Pulmonary artery endothelial cell (primary cell): ENCODE results near the gene WDR91. TPM values are rescaled to one million over a fixed set of nuclear protein-coding genes. Genes with fewer than 3 reads are reported as not detected.
"Not testable (repeated sequence)": the region's sequence is repeated elsewhere in the genome, so short reads cannot be mapped to it uniquely, and the experiment has no call there.

Experiments
- DNase-seq: peaks from one replicate; pipeline ENCODE4 v3.0.0-alpha.2; 2011; ENCODE audit warnings: low read depth, low spot score
- total RNA-seq: library from RNA; depleted of rRNA; stranded (reverse); fragments of >200 nt; gene quantifications from 2 replicates; pipeline ENCODE4 v1.2.3, GENCODE V29; 2014

WDR91 gene
- total RNA-seq, 1 donor from 2014 or later, result 3.2 TPM

GRCh38 chr7:135234095-135234494 lies 22.8 kb upstream of the WDR91 start:
- not testable (repeated sequence) for DNase-seq

DNA sequence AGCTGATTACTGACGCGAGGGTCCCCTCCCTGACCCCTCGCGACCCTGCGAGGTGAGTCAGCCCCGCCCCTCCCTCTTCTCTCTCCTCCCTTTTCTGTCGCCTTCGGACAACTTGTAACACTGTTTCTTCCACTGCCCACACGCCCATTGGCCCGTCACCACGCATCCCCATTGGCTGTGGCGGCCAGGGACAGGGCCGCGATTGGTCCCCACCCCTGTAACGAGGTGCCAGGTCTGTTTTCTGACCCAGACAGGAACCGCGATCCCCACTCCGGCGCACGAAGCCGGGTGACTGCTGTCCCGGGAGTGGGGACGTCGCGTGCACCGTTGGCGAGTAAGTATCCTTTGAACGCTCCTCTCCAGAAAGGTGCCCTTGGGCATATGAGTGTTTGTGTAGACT lies 22.2 kb upstream of the WDR91 start, which contains the start of gene STRA8:
Gene STRA8, plus strand, starts transcription at position 269 of the 400 bp plus-strand sequence. CDS start 6,687 bp downstream, outside the sequence.
- no peak for DNase-seq

DNA sequence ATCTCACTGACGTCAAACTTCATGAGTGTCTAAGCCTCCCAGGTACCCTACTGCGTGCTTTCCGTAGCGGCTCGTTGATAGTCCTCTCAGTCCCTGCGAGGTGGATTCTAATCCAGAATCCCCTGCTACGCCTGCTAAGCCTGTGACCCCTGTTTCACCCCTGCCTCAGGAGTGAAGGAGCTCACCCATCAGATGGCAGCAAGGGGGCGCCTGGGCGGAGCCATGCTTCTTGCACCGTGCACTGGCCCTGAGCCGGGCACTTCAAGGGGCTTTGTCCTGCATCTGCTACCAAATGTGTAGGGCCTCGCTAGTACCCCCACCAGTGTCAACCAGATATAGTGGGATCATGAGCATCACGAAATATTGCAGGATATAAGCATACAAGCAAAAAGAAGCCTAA lies 21.4 kb upstream of the WDR91 start:
- DNase-seq, result no peak

DNA sequence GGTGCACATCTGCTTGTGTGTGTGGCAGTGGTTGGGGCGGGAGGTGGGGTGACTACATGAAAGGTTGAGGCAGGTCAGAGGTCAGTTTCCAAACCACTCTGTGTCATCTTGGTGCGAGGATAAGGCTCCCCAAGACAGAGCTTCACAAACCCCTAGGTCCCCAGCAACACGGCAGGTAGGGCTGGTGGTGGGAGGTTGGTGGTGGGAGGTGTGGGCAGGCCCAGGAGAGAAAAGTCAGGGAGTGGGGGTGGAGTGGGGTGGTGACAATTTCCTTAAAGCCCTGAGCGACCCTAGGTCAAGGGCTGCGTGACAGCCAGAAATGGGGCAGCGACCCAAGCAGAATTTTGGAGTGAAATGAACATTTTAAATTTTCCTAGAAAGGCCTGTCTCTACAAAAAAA lies 20.8 kb upstream of the WDR91 start:
- no peak for DNase-seq

DNA sequence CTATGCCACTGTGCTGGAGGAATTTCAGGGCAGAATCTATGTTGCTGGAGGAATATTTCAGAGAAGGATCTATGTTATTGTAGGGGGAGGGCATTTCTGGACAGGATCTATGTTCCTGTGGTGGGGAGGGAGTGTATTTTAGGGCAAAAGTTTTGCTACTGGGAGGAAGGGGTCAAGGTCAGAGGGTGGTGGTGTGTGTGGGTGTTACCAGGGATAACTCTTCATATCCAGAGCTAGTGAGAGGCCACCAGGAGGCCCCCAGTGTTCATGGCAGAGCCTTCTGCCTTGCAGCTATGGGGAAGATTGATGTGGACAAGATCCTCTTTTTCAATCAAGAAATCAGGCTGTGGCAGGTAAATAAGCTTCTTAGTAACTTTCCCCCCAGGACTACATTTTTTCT lies 20.4 kb upstream of the WDR91 start:
- DNase-seq, result no peak

DNA sequence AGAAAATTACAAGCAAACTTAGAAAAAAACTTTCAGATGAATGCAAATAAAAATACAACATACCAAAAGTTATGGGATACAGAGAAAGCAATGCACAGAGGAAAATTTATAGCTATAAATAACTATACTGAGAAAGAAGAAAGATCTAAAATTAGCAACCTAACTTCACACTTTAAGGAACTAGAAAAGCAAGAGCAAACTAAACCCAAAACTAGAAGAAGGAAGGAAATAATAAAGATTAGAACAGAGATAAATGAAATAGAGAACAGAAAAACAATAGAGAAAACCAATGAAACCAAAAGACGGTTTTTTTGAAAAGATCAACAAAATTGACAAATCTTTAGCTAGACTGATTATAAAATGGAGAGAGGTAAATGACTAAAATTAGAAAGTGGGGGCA lies 12.7 kb upstream of the WDR91 start:
- no peak for DNase-seq

DNA sequence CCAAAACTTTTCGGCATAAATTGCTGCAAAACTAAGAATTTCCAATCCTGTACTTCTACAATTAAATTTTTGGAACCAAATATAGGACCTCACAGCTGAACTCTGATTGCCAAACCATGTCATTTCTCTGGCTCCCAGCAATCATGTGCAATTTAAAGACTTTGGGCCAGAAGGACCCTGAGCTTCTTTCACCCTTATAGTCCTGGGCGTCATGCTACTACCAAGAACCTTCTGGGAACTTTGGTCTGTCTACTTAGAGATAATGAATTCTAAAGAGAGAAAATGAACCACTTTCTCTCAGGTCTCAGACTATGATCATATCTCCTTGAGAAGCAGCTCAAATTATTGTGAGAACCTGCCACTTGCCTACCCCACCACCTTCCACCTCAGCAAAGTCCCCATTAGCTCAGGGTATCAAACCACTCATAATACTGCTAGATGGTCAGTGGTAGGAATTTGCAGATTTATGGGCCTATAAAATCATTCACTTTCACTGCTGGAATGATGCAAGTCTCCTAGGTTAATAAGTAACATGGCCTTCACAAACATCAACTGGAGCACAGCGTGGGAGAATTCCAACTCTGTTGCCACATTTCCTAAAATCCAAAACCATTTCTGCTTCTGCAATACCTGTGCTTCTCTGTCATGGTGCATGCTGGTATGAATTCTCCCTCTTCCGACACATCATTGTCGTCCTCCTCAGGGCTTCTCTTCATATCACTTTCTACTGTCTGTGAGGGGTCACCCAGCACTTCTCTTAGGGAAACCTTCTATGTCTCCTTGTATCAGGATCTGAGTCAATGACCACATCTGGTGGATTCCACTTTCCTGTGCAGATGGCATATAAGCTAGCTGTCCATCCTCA lies 6.6 kb upstream of the WDR91 start:
- DNase-seq, result no peak

DNA sequence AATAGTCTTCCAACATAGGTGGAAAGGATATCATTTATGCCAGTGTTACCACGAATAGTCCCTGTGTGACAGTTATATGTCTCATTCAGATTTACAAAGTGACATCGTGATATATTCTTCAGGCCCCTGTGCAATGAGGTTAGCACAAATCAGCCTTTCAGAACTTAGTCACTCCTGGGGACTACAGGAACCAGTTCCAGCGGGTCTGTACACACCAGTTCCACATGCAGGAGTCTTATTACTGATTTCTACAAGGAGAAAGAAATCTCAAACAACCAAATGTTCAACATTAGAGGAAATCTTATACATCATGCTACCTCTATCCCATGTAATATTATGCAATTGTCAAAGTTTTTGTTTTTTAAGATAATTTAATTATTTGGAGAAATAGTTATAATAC lies 4.4 kb upstream of the WDR91 start:
- DNase-seq, result no peak

- no peak for DNase-seq
Measured at GRCh38 chr7:135215180-135215579, 3.9 kb upstream of the WDR91 start.

DNA sequence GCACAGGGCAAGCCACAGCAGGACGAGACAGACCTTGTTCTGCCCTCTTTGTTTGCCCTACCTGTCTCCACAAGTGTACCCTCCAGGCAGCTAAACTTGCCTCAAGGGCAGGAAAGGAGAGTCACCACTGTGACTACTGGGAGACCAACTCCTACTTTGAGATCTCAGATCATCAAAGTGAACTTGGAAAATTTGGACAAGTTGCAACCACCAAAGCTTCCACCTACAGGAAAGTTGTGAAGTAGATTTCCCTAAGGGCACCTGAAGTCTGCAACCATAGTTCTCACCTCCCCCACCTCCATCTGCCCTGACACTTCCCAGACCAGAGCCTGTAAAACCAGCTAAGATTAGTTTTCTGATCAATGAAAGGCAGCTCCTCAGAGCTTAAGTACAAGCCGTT lies 2.5 kb upstream of the WDR91 start:
- no peak for DNase-seq

DNA sequence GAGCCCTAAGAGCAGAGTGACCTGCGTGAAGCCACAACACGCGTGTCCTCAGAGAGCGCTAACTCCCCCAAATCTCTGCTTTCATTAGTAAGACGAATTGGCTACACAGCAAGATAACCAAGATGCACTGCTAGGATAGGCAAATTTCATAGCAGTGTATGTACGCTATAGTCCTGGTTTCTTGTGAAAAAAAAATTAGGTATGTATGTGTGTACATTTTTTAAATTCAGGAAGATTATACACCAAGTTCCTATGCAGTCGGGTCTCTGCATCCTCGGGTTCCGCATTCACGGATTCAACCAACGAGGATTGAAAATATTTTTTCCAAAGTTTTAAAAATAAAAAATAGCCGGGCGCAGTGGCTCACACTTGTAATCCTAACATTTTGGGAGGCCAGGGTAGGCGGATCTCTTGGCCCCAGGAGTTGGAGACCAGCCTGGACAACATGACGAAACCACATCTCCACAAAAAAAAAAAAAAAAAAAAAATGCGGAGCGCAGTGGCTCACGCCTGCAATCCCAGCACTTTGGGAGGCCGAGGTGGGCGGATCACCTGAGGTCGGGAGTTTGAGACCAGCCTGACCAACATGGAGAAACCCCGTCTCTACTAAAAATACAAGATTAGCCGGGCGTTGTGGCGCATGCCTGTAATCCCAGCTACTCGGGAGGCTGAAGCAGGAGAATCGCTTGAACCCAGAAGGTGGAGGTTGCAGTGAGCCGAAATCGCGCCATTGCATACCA lies 790 bp upstream of the WDR91 start:
- not testable (repeated sequence) for DNase-seq

- no peak for DNase-seq
Measured at GRCh38 chr7:135210888-135211178, 493 bp downstream of the WDR91 start.

- DNase-seq, result no peak
Measured at GRCh38 chr7:135209225-135209834, 2.0 kb downstream of the WDR91 start.

GRCh38 chr7:135208102-135208793 lies 3.1 kb downstream of the WDR91 start:
- no peak for DNase-seq

GRCh38 chr7:135207406-135208101 lies 3.8 kb downstream of the WDR91 start:
- DNase-seq, result no peak

GRCh38 chr7:135206941-135207391 lies 4.4 kb downstream of the WDR91 start:
- DNase-seq, result no peak

- DNase-seq, result no peak
Measured at GRCh38 chr7:135205850-135206249, 5.5 kb downstream of the WDR91 start.

- DNase-seq, result no peak
Measured at GRCh38 chr7:135204876-135205275, 6.5 kb downstream of the WDR91 start.

DNA sequence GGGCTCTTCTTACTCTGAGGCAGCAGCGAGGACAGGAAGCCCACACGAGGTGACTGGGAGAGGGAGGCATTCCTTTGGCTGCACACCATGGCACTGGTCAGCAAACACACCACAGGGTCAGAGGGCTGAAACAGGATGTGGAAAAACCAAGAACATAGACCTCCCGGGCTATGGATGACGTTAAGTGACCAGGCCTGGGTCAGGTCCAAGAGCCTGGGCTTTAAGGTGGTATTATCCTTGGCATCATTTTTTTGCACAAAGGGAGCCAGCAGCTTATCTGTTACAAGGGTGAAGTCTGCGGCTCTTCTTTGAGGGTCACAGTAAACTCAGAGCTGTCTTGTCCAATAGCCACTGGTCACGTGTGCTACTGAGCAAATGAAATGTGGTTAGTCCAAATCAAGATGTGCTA lies 7.0 kb downstream of the WDR91 start:
- no peak for DNase-seq

- no peak for DNase-seq
Measured at GRCh38 chr7:135201350-135201749, 10.0 kb downstream of the WDR91 start.

DNA sequence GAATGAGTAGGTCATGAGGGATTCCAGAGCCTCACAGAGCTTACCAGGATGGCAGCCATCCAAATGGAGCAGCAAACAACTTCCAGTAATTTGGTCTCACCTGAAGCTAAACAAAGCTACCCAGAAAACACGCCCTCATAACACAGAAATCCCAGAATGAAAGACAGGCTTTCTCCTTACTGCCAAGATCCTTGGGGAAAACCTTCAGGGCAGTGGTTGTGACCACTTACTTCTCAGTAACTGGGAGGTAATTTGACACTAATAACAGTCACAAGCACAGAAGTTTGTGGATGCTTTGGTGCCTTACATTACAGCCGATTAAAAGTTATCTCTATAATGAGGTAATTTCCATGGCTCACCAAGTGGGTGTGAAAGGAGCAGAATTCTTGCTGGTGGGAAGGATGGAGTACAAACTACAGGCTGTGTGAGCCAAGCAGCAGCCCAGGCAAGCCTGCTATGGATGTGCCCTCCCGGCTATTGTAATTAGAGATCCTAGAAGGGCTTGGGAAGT lies 10.4 kb downstream of the WDR91 start:
- no peak for DNase-seq
